Esophagus squamous epithelium (tissue), 4 donors: ENCODE data around the gene PIWIL1.

Experiments used
- POLR2A ChIP-seq, 4 donors: fragments of 450-650 bp; IDR thresholded peaks; one replicate each; pipeline ENCODE4 v1.6.1; 2017; ENCODE audit warnings: antibody characterized with exemption in 4 of 4, mild to moderate bottlenecking in 4 of 4, moderate library complexity in 3 of 4
- TF ChIP-seq, protein P1 (sequence below), 6 experiments: fragments of 450-650 bp in 4 of 6; fragments of 200-600 bp in 2 of 6; sonication (generic) in 2 of 6; IDR thresholded peaks; one replicate each; pipeline ENCODE4 v1.5.1; 2016 to 2019; ENCODE audit warnings: antibody characterized with exemption in 6 of 6, mild to moderate bottlenecking in 4 of 6, moderate library complexity in 4 of 6

DNA sequence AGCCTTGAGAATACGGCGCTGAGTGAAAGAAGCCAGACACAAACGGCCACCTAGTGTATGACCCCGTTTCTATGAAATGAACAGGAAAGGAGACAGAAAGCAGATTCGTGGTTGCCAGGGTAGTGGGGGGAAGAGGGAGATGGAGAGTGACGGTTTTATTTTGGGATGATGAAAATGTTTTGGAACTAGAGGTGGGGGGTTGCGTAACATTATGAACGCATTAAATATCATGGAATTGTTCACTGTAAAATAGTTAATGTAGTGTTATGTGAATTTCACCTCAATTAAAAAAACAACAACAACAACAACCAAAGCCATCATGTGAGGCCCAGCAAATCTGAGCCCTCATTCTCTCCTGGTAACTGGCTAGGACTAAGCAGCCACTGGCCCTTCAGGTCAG, 3.3 kb upstream of the PIWIL1 start:
- TF ChIP-seq, protein P1, sequence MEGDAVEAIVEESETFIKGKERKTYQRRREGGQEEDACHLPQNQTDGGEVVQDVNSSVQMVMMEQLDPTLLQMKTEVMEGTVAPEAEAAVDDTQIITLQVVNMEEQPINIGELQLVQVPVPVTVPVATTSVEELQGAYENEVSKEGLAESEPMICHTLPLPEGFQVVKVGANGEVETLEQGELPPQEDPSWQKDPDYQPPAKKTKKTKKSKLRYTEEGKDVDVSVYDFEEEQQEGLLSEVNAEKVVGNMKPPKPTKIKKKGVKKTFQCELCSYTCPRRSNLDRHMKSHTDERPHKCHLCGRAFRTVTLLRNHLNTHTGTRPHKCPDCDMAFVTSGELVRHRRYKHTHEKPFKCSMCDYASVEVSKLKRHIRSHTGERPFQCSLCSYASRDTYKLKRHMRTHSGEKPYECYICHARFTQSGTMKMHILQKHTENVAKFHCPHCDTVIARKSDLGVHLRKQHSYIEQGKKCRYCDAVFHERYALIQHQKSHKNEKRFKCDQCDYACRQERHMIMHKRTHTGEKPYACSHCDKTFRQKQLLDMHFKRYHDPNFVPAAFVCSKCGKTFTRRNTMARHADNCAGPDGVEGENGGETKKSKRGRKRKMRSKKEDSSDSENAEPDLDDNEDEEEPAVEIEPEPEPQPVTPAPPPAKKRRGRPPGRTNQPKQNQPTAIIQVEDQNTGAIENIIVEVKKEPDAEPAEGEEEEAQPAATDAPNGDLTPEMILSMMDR (IDR thresholded peaks at IDR 0.05) = no peak
- no peak for TF ChIP-seq POLR2A (IDR thresholded peaks at IDR 0.05)
